Prostate gland (tissue), 2 donors: ENCODE results near the gene CA5A. TPM values are rescaled to one million over a fixed set of nuclear protein-coding genes. Genes with fewer than 3 reads are reported as not detected.

ENCODE experiments used
- DNase-seq: peaks from one replicate; pipeline ENCODE4 v3.0.0-alpha.2; 2019; ENCODE audit warnings: low spot score
- H3K27ac ChIP-seq, 2 donors: fragments of 200-600 bp; sonication (generic); 2 replicates each; pipeline ENCODE4 v1.5.1; 2017 to 2019
- H3K27me3 ChIP-seq: fragments of 200-600 bp; sonication (generic); replicated peaks from 2 replicates; pipeline ENCODE4 v1.5.1; 2019; ENCODE audit not compliant: insufficient read depth
- H3K36me3 ChIP-seq, 2 donors: fragments of 200-600 bp; sonication (generic); 1 replicate in 1 of 2; 2 replicates in 1 of 2; pipeline versions ENCODE4 v1.5.1 to v1.8.1; 2017 to 2019
- H3K4me1 ChIP-seq: fragments of 200-600 bp; sonication (generic); replicated peaks from 2 replicates; pipeline ENCODE4 v1.5.1; 2019
- H3K4me3 ChIP-seq, 2 donors: fragments of 200-600 bp; sonication (generic); 2 replicates each; pipeline ENCODE4 v1.5.1; 2017 to 2019
- H3K9me3 ChIP-seq: fragments of 200-600 bp; sonication (generic); 2 replicates; pipeline ENCODE4 v1.5.1; 2017
- POLR2A ChIP-seq: fragments of 450-650 bp; IDR thresholded peaks from one replicate; pipeline ENCODE4 v1.6.1; 2016; ENCODE audit warnings: antibody characterized with exemption, mild to moderate bottlenecking
- POLR2AphosphoS5 ChIP-seq: sonication (generic); formaldehyde crosslinking; IDR thresholded peaks from one replicate; pipeline ENCODE4 v1.6.1; 2017; ENCODE audit warnings: antibody characterized with exemption
- WGBS: methylation state at CpG from one replicate; pipeline ENCODE4 v1.1.5; 2018; 5-methylcytosine and 5-hydroxymethylcytosine counted together
- intact Hi-C: fragments of 100-400 bp; cut with DNase I; formaldehyde crosslinking; loops from one replicate; pipeline ENCODE4 v1.14.2; 2022
- total RNA-seq, 2 donors: library from RNA; depleted of rRNA; stranded (reverse); fragments of >200 nt; gene quantifications; one replicate each; pipeline ENCODE4 v1.1.0, GENCODE V29; 2016
- TF ChIP-seq, protein P1 (sequence below), 4 experiments: fragments of 200-600 bp in 2 of 4; fragments of 450-650 bp in 2 of 4; sonication (generic) in 2 of 4; IDR thresholded peaks; 1 replicate in 3 of 4; 2 replicates in 1 of 4; pipeline ENCODE4 v1.5.1; 2016 to 2019; ENCODE audit warnings: antibody characterized with exemption in 4 of 4, mild to moderate bottlenecking in 2 of 4, moderate library complexity in 2 of 4

The CA5A gene
- total RNA-seq, 2 donors from 2014 or later: not detected

DNA sequence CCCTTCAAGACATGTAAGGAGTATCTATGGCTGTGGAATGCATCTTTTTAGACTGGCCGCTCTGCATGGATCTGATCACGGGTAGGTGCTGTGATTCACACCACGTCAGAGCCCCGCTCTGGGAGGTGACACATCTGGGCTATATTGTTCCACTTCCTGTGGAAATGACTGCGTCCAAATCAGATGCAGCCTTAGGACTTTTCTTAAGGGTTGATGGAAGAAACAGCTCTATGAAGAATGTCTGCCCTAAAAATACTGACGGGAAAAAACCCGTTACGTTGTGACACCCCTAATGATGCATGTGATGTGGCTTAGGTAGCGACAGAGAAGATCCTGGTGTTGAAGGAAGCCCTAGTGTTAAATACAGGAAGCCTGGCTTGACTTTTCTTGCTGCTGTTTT lies 27.1 kb upstream of the CA5A start:
- intact Hi-C loops: no loop called here
- Histone ChIP-seq H3K27ac (no peak overlapping the region), H3K36me3 (no peaks in the 10 kb centered on the region), H3K27me3 (no peaks in the 10 kb centered on the region), H3K4me3 (no peak overlapping the region), H3K9me3 (no peaks in the 10 kb centered on the region), H3K4me1 (peaks cover 8% of the 10 kb centered on the region)
- TF ChIP-seq, protein P1, sequence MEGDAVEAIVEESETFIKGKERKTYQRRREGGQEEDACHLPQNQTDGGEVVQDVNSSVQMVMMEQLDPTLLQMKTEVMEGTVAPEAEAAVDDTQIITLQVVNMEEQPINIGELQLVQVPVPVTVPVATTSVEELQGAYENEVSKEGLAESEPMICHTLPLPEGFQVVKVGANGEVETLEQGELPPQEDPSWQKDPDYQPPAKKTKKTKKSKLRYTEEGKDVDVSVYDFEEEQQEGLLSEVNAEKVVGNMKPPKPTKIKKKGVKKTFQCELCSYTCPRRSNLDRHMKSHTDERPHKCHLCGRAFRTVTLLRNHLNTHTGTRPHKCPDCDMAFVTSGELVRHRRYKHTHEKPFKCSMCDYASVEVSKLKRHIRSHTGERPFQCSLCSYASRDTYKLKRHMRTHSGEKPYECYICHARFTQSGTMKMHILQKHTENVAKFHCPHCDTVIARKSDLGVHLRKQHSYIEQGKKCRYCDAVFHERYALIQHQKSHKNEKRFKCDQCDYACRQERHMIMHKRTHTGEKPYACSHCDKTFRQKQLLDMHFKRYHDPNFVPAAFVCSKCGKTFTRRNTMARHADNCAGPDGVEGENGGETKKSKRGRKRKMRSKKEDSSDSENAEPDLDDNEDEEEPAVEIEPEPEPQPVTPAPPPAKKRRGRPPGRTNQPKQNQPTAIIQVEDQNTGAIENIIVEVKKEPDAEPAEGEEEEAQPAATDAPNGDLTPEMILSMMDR (IDR thresholded peaks at IDR 0.05): no peak
- TF ChIP-seq POLR2A (no peak), POLR2AphosphoS5 (no peak)
- DNase-seq: no peak
- 87% methylated on average over 9 of the region's 9 CpGs for WGBS

DNA sequence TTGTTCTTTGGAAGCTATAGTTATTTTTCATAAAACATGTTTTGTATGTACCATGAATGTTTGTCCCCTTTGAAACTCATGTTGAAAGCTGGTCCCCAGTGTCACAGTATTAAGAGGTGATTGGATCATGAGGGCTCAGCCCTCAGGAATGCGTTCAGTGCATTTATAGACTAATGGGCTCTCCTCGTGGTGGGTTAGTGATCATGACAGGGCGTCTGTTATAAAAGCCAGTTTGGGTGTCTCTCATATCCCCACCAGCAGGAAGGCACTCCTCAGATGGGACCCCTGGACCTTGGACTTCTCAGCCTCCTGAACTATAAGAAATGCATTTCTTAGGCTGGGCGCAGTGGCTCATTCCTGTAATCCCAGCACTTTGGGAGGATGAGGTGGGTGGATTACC lies 25.3 kb upstream of the CA5A start:
- DNase-seq: no peak
- no peak overlapping the region for H3K27ac ChIP-seq
- intact Hi-C loops: no loop called here
- peaks cover 8% of the 10 kb centered on the region for H3K4me1 ChIP-seq
- 75% methylated on average over 4 of the region's 4 CpGs for WGBS
- H3K27me3 ChIP-seq: no peaks in the 10 kb centered on the region
- H3K36me3 ChIP-seq: no peaks in the 10 kb centered on the region
- no peak overlapping the region for H3K4me3 ChIP-seq
- H3K9me3 ChIP-seq: no peaks in the 10 kb centered on the region
- TF ChIP-seq POLR2AphosphoS5: no peak
- no peak for TF ChIP-seq POLR2A
- TF ChIP-seq, protein P1 (IDR thresholded peaks at IDR 0.05): no peak

DNA sequence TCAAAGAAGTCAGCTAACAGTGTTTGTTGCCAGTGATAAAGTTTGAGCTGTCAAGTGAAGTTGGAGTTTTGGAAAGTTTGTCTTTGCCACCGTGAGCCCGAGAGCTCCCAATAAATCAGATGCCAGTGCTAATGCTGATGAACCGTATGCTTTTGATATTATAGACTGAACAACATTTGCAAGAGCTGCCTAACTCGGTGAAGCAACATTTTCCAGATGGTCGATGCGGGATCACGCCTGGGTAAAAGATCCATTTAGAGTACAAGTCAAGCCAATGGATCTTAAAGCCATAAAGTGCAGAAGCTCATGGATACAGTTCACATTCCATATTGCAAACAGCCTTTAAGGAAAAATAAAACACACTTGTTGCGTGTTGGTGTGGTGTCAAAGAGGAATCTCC lies 24.5 kb upstream of the CA5A start:
- DNase-seq: no peak
- peaks cover 2% of the 10 kb centered on the region for H3K4me1 ChIP-seq
- H3K27me3 ChIP-seq: no peaks in the 10 kb centered on the region
- no peak overlapping the region for H3K27ac ChIP-seq
- WGBS: 78% methylated on average over 8 of the region's 8 CpGs
- H3K4me3 ChIP-seq: no peak overlapping the region
- H3K9me3 ChIP-seq: no peaks in the 10 kb centered on the region
- intact Hi-C loops: no loop called here
- H3K36me3 ChIP-seq: no peaks in the 10 kb centered on the region
- TF ChIP-seq, protein P1 (IDR thresholded peaks at IDR 0.05): no peak
- no peak for TF ChIP-seq POLR2AphosphoS5
- TF ChIP-seq POLR2A: no peak

DNA sequence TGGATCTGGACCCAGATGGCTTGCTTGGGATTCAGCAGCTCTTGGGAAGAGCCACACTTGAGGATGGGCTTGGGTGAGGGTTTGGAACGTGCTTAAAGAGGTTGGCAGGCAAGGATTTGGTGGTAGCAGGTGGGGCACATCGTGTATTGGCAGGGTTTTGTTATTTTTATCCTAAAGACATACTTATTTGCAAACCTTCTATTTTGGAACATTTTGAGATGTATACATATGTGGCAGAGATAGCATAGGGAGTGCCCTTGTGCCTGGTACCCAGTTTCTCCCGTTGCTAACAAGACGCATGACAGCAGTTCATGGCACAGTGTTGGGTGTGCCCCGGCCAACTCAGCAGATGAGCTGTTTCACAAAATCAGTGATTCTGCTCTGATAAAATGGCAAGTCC lies 24.0 kb upstream of the CA5A start:
- Histone ChIP-seq H3K27me3 (no peaks in the 10 kb centered on the region), H3K4me1 (no peaks in the 10 kb centered on the region), H3K36me3 (no peaks in the 10 kb centered on the region), H3K4me3 (no peak overlapping the region), H3K27ac (no peak overlapping the region), H3K9me3 (no peaks in the 10 kb centered on the region)
- intact Hi-C loops: no loop called here
- no peak for DNase-seq
- TF ChIP-seq, protein P1 (IDR thresholded peaks at IDR 0.05): no peak
- no peak for TF ChIP-seq POLR2A
- TF ChIP-seq POLR2AphosphoS5: no peak
- whole genome bisulfite sequencing: 77% methylated on average over 5 of the region's 5 CpGs

DNA sequence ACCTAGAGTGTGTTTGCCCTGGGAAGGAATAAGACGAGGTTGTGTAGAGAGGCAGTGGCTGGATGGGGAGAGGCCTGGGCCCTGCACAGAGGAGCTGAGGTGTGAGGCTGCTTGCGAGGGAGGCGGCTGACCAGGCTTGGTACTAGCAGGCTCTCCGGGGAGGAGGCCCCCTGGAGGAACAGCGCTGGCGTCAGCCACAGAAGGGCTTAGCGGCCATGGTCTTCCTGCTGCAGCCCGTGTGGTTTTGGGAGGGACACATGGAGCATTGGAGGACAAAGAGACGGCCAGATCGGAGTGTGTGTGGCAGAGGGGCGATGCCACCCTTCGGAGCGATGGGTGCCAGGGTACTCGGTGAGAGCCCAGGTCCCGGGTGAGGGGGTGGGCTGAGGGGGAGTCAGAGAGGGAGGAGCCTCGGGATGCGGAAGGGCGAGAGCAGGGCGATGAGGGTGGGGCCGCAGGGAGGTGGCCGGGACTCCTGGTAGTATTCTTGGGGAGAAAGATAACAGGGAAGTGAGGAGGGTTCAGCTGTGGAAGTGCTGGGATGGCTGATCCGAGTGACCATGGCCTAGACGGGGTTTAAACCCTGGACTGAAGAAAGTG lies 23.2 kb upstream of the CA5A start:
- Histone ChIP-seq H3K4me1 (no peaks in the 10 kb centered on the region), H3K36me3 (no peaks in the 10 kb centered on the region), H3K27me3 (no peaks in the 10 kb centered on the region), H3K9me3 (no peaks in the 10 kb centered on the region), H3K4me3 (no peak overlapping the region), H3K27ac (no peak overlapping the region)
- DNase-seq: no peak
- TF ChIP-seq, protein P1 (IDR thresholded peaks at IDR 0.05): no peak
- TF ChIP-seq POLR2AphosphoS5: no peak
- TF ChIP-seq POLR2A: no peak
- intact Hi-C loops: loop anchor here (10.0 kb wide), 1 partner anchor 575 kb away; no protein-coding TSS in a partner anchor
- 76% methylated on average over 23 of the region's 23 CpGs for WGBS
